Measurements from ENCODE around the gene EHD3.

Gene EHD3

DNA sequence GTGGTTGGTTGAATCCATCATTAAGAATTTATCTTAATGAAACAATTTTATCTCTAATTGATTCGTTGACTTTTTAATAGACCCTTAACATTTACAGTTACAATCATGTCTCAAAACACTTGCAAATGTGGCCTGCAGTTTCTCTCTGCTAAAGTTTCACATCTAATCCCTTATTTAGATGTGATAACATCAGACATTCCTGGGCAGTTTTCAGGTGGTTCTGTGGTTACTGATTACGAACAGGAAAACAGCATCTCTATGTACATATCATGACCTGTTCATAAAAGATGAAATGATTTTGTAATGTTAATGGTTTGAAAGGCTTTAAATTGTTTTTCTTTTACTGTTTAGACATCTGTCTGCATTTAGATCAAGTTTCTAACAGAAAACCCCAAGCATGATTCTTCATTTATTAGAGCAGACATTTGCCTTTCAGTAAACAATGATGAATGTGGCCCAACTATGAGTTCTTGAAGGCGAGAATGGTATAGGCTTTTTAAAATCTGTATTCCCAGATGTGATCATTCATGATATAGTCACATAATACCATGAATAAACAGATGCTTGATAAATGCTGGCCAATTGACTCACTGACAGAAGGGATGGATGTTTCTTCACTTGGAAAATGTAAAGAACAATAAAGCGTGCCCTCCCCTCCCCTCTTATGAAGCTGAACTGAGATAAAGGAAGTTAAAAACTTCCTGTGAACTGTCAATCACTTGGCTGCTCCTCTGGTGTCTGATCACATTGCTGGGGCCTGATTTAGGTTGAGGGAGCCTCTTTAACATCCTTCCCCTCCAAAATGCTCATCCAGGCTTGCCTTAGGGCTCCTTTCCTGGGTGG, 20.1 kb upstream of the EHD3 start:
- no peak for DNase-seq

DNA sequence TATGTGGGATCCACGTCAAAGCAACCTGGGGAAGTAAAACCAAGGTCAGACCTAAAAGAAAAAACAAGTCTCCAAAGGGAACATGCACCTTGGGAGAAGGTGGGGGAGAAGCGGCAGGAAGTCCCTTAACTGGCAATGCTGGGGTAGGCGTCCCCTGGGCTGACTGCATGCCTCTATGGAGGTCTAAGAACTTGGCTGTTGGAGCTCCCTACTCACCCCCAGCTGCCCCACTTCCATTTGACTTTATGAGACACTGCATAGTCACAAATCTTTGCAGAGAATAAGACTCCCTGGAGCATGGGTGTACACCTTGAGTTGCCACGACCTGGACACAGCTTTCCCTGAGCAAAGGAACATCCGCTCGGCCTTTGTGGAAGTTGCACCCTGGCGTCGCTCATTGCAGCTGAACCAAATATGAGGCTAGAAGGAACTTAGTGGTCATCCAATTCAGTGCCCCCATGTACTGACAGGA, 19.5 kb upstream of the EHD3 start:
- no peak for DNase-seq

- DNase-seq = no peak
Measured at GRCh38 chr2:31216734-31217133, 17.2 kb upstream of the EHD3 start.

GRCh38 chr2:31217465-31218200, 16.3 kb upstream of the EHD3 start, which contains the start of gene CAPN14:
Gene CAPN14, minus strand, starts transcription at chr2:31217515. Its CDS starts 12,068 bp downstream, at chr2:31205447.
- DNase-seq = no peak

- DNase-seq = no peak
Measured at GRCh38 chr2:31219131-31219969, 14.6 kb upstream of the EHD3 start.

DNA sequence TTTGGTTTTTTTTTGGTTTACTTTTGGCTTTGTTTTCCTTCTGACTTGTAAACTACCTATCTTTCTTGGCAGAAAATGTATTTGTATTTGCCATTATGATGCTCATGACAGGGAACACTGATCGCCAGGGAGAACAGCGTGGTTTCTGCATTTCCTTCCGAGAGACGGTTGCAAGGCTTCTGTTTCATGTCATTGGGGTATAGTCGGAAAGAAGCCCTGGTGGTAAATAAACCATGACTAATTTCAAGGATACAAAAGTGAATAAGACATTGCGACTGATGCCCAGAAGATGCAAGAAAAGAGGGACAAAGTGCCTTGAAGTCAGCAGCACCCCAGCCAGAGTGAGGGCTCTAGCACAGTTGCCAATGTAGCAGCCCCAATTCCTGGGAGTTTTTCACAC, 12.4 kb upstream of the EHD3 start:
- DNase-seq = no peak

DNA sequence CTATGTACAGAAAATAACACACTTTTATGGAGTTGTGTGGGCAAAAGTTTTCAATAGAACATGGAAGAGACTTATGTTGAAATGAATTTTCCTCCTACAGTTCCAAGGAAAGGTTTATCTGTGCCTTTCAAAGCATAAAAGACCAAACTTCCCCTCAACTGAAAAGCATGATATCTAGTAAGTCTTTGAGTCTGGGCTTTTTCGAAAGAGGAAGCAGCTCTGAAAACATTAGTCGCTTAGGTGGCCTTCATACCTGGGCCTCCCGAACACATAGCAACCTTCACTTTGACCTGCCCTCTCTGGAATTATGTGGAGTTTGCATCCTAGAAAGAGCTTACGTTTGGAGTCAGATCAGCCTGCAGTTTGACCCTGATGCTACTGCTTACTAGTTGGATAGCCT, 11.9 kb upstream of the EHD3 start:
- no peak for DNase-seq

DNA sequence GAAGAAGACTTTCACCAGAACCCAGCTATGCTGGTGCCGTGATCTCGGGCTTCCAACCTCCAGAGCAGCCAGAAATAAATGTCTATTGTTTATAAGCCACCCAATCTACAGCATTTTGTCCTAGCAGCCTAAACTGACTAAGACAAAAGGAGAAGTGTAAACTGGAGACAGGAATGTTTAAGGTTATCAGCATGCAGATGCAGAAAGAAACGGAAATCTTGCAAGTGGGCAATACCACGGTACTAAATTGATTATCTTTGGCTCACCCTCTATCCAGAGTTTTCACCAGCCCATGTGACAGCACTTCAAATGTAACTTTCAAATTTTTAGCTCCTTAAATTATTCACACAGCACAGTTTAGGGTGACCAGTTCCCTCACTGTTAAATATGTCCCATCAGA, 10.9 kb upstream of the EHD3 start:
- DNase-seq = no peak

DNA sequence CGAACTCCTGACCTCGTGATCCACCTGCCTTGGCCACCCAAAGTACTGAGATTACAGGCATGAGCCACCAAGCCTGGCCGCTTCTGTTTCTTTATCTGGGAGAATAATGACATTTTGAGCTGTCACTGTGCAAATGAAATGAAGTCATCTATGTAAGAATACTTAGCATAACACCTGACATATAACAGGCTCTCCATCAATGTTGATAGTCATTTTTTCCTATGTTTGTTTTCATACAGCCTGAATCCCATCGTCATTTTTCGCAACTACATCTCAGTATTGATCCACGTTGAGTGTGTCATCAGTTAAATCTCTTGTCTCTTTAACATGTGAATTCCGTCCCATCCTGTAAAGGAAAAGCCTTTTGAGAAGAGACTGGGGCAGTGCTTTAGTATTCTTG, 10.2 kb upstream of the EHD3 start:
- DNase-seq = no peak

DNA sequence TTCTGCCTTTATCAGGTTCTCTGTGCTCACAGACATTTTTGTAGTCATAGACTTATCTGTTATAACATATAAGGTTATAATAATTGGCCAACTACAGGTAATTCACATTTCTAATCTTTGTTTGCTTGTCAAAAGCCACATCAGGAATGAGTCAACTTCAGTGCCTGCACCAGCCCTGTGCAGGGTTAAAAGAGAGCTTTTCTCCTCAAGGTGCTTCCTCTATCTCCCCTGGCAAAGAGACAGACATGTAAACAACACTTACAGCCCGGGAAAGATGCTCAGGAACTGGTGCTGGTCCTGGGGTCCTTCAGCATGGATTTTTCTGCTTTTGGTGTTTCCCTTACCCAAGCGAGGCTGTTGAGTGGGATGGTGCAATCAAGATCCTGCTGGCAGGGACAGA, 7.7 kb upstream of the EHD3 start:
- no peak for DNase-seq

- no peak for DNase-seq
Measured at GRCh38 chr2:31227110-31227509, 6.8 kb upstream of the EHD3 start.

GRCh38 chr2:31227711-31228125, 6.2 kb upstream of the EHD3 start:
- DNase-seq = no peak

GRCh38 chr2:31228717-31229116, 5.2 kb upstream of the EHD3 start:
- no peak for DNase-seq

GRCh38 chr2:31230751-31231150, 3.2 kb upstream of the EHD3 start:
- no peak for DNase-seq

DNA sequence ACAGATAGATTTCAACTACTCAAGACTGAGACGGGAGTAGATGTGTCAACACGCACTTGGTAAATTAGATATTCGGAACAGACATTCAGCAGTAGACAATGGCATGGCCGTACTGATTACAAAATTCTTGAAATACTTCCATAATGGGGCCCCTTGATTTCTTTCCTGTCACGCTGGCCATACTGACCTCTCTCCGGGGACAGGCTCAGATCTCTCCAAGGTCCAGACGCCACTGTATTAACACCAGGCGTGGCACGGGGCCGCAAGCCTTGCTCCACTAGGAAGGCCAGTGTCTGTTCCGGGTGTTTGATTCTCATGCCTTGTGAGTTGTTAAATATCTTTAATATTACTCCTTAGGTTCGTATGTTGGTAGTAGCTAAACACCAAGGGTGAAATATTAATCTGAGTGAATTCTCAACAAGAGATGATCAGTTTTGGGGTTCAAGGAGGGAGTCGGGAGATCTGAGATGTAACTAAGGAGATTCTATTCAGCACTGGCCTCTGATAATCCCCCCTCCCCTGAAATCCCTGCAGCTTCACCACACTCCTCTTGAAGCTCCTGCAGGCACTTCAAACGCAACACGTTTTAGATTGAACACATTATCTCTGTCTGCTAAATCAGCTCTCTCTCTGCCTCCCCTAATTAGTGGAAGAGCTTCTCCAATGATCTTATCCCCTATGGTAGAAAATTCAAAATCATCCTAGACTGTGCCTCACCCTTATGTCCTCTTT, 2.2 kb upstream of the EHD3 start:
- DNase-seq = no peak

DNA sequence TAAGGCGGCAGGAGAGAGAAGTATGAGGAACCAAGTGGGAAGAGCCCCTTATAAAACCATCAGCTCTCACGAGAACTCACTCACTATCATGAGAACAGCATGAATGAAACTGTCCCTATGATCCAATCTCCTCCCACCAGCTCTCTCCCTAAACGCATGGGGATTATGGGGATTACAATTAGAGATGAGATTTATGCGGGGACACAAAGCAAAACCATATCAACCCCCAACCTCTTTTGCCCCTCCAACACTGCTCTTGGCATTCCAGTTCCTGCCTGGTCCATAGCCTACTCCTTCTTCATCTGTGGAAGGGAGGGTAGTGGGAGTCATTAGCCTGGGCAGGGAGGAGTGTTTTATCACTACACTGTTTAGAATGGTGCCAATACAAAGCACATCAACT, 1.4 kb upstream of the EHD3 start:
- DNase-seq = no peak

DNA sequence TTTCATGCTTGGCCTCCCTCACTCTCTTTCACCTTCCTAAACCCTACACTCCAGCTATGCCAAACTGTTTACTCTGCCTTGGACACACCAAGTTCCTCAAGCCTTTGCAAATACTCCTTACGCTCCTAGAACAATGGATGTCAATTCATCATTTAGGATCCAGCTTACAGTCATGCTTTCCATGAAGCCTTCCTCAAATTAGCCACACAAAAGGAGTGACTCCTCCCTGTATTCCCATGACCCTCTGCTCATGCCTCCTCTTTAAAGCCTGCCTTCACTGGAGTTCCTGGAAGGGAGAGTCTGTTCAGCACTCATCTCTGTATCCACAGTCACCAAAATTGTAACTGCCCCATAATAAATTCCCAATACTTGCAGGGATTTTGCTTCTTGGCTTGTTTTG, 721 bp upstream of the EHD3 start:
- DNase-seq = no peak

DNA sequence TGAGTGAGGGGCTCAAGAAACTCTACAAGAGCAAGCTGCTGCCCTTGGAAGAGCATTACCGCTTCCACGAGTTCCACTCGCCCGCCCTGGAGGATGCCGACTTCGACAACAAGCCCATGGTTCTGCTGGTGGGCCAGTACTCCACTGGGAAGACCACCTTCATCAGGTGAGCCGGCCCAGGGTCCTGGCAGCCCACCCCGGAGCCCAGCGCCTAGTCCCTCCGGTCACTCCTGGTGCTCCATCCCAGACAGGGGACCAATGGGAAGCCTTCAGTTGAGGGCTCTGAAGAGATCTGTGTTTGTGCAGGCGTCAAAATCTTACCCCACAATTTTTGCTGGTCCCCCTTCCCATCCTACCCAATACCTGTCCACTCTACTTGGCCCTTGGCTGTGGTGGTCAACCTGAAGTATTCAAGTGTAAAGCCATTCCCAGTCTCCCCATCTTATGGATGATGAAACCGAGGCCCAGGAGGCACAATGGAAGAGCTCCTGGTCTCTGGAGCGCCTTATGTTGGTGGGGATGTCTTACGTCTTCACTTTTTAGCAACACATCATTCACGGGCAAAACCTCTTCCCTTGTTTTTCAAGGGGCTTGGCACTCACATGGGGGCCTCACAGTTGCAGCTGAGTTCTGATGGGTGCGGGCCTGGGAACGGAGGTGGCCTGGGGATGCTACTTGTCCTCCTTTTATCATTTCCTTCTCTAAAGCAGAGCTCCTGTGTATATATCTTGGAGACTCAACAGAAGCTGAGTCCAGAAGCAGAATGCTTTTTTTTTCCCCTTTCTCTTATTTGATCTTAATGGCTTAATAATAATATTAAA, 941 bp downstream of the EHD3 start:
- DNase-seq = no peak

DNA sequence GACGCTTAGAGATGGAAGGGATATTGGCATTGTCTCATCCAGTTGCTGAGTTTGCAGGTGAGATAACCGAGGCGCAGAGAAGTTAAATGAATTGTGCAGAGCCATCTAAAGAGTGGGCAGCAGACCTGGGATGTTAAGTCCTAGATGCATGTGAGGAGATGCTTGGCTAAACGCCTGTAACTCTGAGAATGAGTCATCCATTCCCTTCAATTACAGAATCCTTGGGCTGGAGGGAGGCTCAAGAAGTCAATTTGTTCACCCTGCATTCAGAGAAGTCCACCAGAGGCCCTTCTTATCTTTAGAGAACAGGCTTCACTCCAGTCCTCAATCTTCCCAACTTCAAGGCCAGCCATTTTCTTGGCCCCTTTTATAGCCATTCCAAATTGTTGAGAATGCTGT, 1.6 kb downstream of the EHD3 start:
- DNase-seq = no peak

- DNase-seq = no peak
Measured at GRCh38 chr2:31236433-31237205, 2.7 kb downstream of the EHD3 start.
